HTR-8/SVneo (cell line): ENCODE data around the gene ARIH2.

Experiments used
- DNase-seq: peaks from one replicate; pipeline ENCODE4 v3.0.0; 2011; ENCODE audit warnings: low spot score, mixed read lengths; ENCODE audit not compliant: insufficient read length
- FAIRE-seq: peaks from 2 replicates; lab custom pipeline; 2011; peaks lifted over from hg19 to GRCh38; lab: Jason Lieb, UNC

ARIH2 gene

GRCh38 chr3:48966367-48966766 is 47.7 kb downstream of the ARIH2 start:
- no peak for DNase-seq
- FAIRE-seq: no peak

GRCh38 chr3:48966876-48967361 is 48.3 kb downstream of the ARIH2 start:
- no peak for FAIRE-seq
- DNase-seq: no peak

- FAIRE-seq: no peak
Measured at GRCh38 chr3:48970586-48970985, 51.9 kb downstream of the ARIH2 start.

GRCh38 chr3:48974076-48974864 is 55.6 kb downstream of the ARIH2 start:
- DNase-seq (no peak), FAIRE-seq (no peak)

More at GRCh38 chr3:48970586-48970985, 51.9 kb downstream of the ARIH2 start:
- DNase-seq: no peak

GRCh38 chr3:48979451-48979850 is 60.8 kb downstream of the ARIH2 start:
- DNase-seq (no peak), FAIRE-seq (no peak)

- no peak for DNase-seq
- FAIRE-seq: no peak
Measured at GRCh38 chr3:48980295-48980694, 61.7 kb downstream of the ARIH2 start.

GRCh38 chr3:48982016-48982415 is 63.4 kb downstream of the ARIH2 start:
- DNase-seq (no peak), FAIRE-seq (no peak)

GRCh38 chr3:48982686-48983085 is 64.0 kb downstream of the ARIH2 start:
- FAIRE-seq (peak; percentile 9), DNase-seq (no peak)

GRCh38 chr3:48983096-48983495 is 64.5 kb downstream of the ARIH2 start:
- FAIRE-seq (no peak), DNase-seq (no peak)

GRCh38 chr3:48984663-48985062 is 66.0 kb downstream of the ARIH2 start:
- peak; percentile 38 for FAIRE-seq
- DNase-seq: no peak

- FAIRE-seq (no peak), DNase-seq (no peak)
Measured at GRCh38 chr3:48985831-48986376, 67.3 kb downstream of the ARIH2 start.

- DNase-seq: peak; percentile 45
- peak; percentile 95 for FAIRE-seq
Measured at GRCh38 chr3:48989126-48989795, 70.6 kb downstream of the ARIH2 start.

GRCh38 chr3:48989796-48990635 is 71.4 kb downstream of the ARIH2 start, which contains the start of gene P4HTM:
TSS of gene P4HTM (plus strand) at chr3:48990241. CDS start at chr3:48990257, 16 bp downstream.
- DNase-seq: peak; percentile 90
- FAIRE-seq: no peak

GRCh38 chr3:48990636-48991469 is 72.2 kb downstream of the ARIH2 start:
- peak; percentile 27 for DNase-seq
- no peak for FAIRE-seq

- FAIRE-seq: no peak
Measured at GRCh38 chr3:48991851-48992545, 73.4 kb downstream of the ARIH2 start.

GRCh38 chr3:48993834-48994233 is 75.2 kb downstream of the ARIH2 start:
- FAIRE-seq (no peak), DNase-seq (no peak)

More at GRCh38 chr3:48991851-48992545, 73.4 kb downstream of the ARIH2 start:
- DNase-seq: no peak

- FAIRE-seq: no peak
- no peak for DNase-seq
Measured at GRCh38 chr3:48996640-48997039, 78.0 kb downstream of the ARIH2 start.

- DNase-seq (no peak), FAIRE-seq (no peak)
Measured at GRCh38 chr3:48997102-48997635, 78.5 kb downstream of the ARIH2 start.
